Stimulated activated CD4-positive, alpha-beta T cell treated with anti-CD3 and anti-CD28 coated beads, Interleukin-4, amount 100 ng/mL, for 1 hour (primary cell): Measurements from ENCODE around the gene ORM1.
"Not testable (repeated sequence)": the region's sequence is repeated elsewhere in the genome, so short reads cannot be mapped to it uniquely, and the experiment has no call there.

Experiments used
- DNase-seq: peaks from one replicate; pipeline ENCODE4 v3.0.0-alpha.2; 2020

Gene ORM1

GRCh38 chr9:114322831-114323531 lies at the start of gene ORM1:
Gene ORM1, plus strand, starts transcription at chr9:114323098. Its CDS starts 36 bp downstream, at chr9:114323134.
- not testable (repeated sequence) for DNase-seq

GRCh38 chr9:114273461-114273881 lies 49.4 kb upstream of the ORM1 start:
- DNase-seq = no peak

- DNase-seq = no peak
Observed at GRCh38 chr9:114274217-114274616, 48.7 kb upstream of the ORM1 start.

GRCh38 chr9:114275246-114276004 lies 47.5 kb upstream of the ORM1 start:
- DNase-seq = no peak

GRCh38 chr9:114276908-114277821 lies 45.7 kb upstream of the ORM1 start:
- no peak for DNase-seq

GRCh38 chr9:114278356-114278755 lies 44.5 kb upstream of the ORM1 start:
- DNase-seq = no peak

- no peak for DNase-seq
Observed at GRCh38 chr9:114278881-114279570, 43.9 kb upstream of the ORM1 start.

GRCh38 chr9:114279693-114280092 lies 43.2 kb upstream of the ORM1 start:
- no peak for DNase-seq

GRCh38 chr9:114280636-114281472 lies 42.0 kb upstream of the ORM1 start:
- no peak for DNase-seq

GRCh38 chr9:114281473-114282103 lies 41.3 kb upstream of the ORM1 start:
- no peak for DNase-seq

GRCh38 chr9:114282104-114282485 lies 40.8 kb upstream of the ORM1 start:
- no peak for DNase-seq

- DNase-seq = no peak
Observed at GRCh38 chr9:114282507-114282906, 40.4 kb upstream of the ORM1 start.

GRCh38 chr9:114282926-114283325 lies 40.0 kb upstream of the ORM1 start:
- no peak for DNase-seq

GRCh38 chr9:114283551-114284111 lies 39.3 kb upstream of the ORM1 start:
- DNase-seq = no peak

GRCh38 chr9:114284316-114285060 lies 38.4 kb upstream of the ORM1 start:
- DNase-seq = no peak

- no peak for DNase-seq
Observed at GRCh38 chr9:114285166-114285867, 37.6 kb upstream of the ORM1 start.

GRCh38 chr9:114286146-114286679 lies 36.7 kb upstream of the ORM1 start:
- DNase-seq = no peak

- DNase-seq = no peak
Observed at GRCh38 chr9:114287001-114287762, 35.7 kb upstream of the ORM1 start.
